Osteoblast (primary cell): ENCODE data around the gene SERINC5. TPM values are rescaled to one million over a fixed set of nuclear protein-coding genes. Genes with fewer than 3 reads are reported as not detected.

Experiments
- DNase-seq: peaks from one replicate; pipeline ENCODE4 v3.0.0; 2011; ENCODE audit warnings: low spot score, mixed read lengths; ENCODE audit not compliant: insufficient read length; ENCODE audit errors: missing footprints
- H2AFZ ChIP-seq: 2 replicates; pipeline ENCODE4 v1.6.0; 2011; ENCODE audit warnings: mild to moderate bottlenecking, low read length
- H3K27ac ChIP-seq: 2 replicates; pipeline ENCODE4 v1.5.1; 2011; ENCODE audit warnings: mild to moderate bottlenecking, low read depth, low read length, moderate library complexity
- H3K27me3 ChIP-seq: 2 replicates; pipeline ENCODE4 v1.6.0; 2012; ENCODE audit warnings: mild to moderate bottlenecking, control low read depth, inconsistent platforms, low read length, moderate library complexity; ENCODE audit not compliant: insufficient read depth
- H3K36me3 ChIP-seq: 2 replicates; pipeline ENCODE4 v1.5.1; 2011; ENCODE audit warnings: mild to moderate bottlenecking, low read length, control low read depth, moderate library complexity; ENCODE audit not compliant: insufficient read depth
- H3K4me1 ChIP-seq: 2 replicates; pipeline ENCODE4 v1.5.1; 2011; ENCODE audit warnings: mild to moderate bottlenecking, low read length, control low read depth, moderate library complexity; ENCODE audit not compliant: insufficient read depth
- H3K4me2 ChIP-seq: 2 replicates; pipeline ENCODE4 v1.6.0; 2011; ENCODE audit warnings: mild to moderate bottlenecking, low read length; ENCODE audit not compliant: insufficient read depth
- H3K4me3 ChIP-seq: fragments of 200-600 bp; sonication (generic); 3 replicates; pipeline ENCODE4 v1.5.1; 2012; ENCODE audit warnings: mild to moderate bottlenecking, low read length, inconsistent platforms; ENCODE audit not compliant: insufficient read depth
- H3K79me2 ChIP-seq: 2 replicates; pipeline ENCODE4 v1.6.0; 2012; ENCODE audit warnings: mild to moderate bottlenecking, low read length, control low read depth, inconsistent platforms; ENCODE audit not compliant: insufficient read depth
- H3K9me3 ChIP-seq: 2 replicates; pipeline ENCODE4 v1.5.1; 2011; ENCODE audit warnings: low read depth, low read length, control low read depth
- H4K20me1 ChIP-seq: 2 replicates; pipeline ENCODE4 v1.6.0; 2012; ENCODE audit warnings: mild to moderate bottlenecking, low read length, control low read depth; ENCODE audit not compliant: insufficient read depth
- total RNA-seq: library from RNA; depleted of rRNA; stranded (reverse); fragments of >200 nt; gene quantifications from 2 replicates; pipeline ENCODE4 v1.2.3, GENCODE V29; 2012
- TF ChIP-seq, protein P1 (sequence below): IDR thresholded peaks from 2 replicates; pipeline ENCODE4 v1.5.1; 2011; ENCODE audit warnings: mild to moderate bottlenecking, low read depth, low read length, moderate library complexity; ENCODE audit errors: extremely low read depth

Gene SERINC5
- total RNA-seq, 1 donor, result 96.3 TPM

DNA sequence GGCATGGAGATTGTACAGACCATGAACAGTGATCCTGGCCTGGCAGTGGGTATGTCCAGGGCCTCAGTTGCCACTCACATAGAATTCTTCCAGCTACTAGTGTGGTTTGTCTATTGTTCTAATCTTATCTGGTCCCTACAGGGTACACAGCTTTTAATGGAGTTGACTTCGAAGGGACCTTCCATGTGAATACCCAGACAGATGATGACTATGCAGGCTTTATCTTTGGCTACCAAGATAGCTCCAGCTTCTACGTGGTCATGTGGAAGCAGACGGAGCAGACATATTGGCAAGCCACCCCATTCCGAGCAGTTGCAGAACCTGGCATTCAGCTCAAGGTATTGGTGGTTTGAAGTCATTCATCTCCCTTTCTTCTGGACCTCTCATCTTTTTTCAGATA, 176.9 kb downstream of the SERINC5 start:
- H3K4me1 ChIP-seq, result peaks cover 13% of the 10 kb centered on the region
- no peaks in the 10 kb centered on the region for H4K20me1 ChIP-seq
- H3K4me3 ChIP-seq, result no peak overlapping the region
- no peak overlapping the region for H3K27ac ChIP-seq
- no peak for DNase-seq
- no peaks in the 10 kb centered on the region for H3K9me3 ChIP-seq
- H3K27me3 ChIP-seq, result no peaks in the 10 kb centered on the region
- TF ChIP-seq, protein P1, sequence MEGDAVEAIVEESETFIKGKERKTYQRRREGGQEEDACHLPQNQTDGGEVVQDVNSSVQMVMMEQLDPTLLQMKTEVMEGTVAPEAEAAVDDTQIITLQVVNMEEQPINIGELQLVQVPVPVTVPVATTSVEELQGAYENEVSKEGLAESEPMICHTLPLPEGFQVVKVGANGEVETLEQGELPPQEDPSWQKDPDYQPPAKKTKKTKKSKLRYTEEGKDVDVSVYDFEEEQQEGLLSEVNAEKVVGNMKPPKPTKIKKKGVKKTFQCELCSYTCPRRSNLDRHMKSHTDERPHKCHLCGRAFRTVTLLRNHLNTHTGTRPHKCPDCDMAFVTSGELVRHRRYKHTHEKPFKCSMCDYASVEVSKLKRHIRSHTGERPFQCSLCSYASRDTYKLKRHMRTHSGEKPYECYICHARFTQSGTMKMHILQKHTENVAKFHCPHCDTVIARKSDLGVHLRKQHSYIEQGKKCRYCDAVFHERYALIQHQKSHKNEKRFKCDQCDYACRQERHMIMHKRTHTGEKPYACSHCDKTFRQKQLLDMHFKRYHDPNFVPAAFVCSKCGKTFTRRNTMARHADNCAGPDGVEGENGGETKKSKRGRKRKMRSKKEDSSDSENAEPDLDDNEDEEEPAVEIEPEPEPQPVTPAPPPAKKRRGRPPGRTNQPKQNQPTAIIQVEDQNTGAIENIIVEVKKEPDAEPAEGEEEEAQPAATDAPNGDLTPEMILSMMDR, result no peak
- no peak overlapping the region for H3K4me2 ChIP-seq
- H3K79me2 ChIP-seq, result no peaks in the 10 kb centered on the region
- no peak overlapping the region for H2AFZ ChIP-seq
- H3K36me3 ChIP-seq, result no peaks in the 10 kb centered on the region

DNA sequence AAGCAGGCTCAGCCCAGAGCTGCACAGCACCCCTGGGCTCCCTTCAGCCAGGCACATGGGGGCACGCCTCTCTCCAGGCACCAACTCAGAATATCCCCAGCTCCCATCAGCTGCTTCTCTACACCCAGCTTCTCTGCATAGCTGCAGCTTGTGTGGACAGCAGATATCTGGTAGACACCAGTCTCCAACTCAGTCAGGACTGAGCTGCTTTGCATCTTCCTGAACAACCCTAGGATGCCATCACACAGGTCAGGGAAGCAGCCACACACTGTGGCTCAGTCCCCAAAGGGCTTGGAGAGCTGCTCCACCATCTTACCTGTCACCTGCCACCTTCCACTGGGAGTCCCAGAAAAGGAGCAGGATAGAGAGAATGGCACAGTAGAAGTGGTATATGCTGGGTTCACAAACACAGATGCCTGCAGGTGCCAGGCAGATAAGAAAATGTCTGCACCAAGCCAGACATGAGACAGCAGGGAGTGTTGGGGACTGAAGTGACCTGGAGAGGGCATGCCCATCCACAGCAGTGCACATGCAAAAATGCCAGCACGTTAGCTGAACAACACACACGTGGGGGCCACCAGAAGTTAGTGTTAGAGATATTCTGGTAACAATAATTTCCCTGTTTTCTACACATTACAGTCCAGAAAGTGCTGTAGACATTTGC, 178.7 kb downstream of the SERINC5 start:
- no peak overlapping the region for H3K4me3 ChIP-seq
- H2AFZ ChIP-seq, result no peak overlapping the region
- DNase-seq, result no peak
- H3K27ac ChIP-seq, result no peak overlapping the region
- H3K36me3 ChIP-seq, result no peaks in the 10 kb centered on the region
- TF ChIP-seq, protein P1, result no peak
- H3K27me3 ChIP-seq, result no peaks in the 10 kb centered on the region
- no peak overlapping the region for H3K4me2 ChIP-seq
- no peaks in the 10 kb centered on the region for H3K79me2 ChIP-seq
- H3K9me3 ChIP-seq, result no peaks in the 10 kb centered on the region
- no peaks in the 10 kb centered on the region for H4K20me1 ChIP-seq
- peaks cover 11% of the 10 kb centered on the region for H3K4me1 ChIP-seq

DNA sequence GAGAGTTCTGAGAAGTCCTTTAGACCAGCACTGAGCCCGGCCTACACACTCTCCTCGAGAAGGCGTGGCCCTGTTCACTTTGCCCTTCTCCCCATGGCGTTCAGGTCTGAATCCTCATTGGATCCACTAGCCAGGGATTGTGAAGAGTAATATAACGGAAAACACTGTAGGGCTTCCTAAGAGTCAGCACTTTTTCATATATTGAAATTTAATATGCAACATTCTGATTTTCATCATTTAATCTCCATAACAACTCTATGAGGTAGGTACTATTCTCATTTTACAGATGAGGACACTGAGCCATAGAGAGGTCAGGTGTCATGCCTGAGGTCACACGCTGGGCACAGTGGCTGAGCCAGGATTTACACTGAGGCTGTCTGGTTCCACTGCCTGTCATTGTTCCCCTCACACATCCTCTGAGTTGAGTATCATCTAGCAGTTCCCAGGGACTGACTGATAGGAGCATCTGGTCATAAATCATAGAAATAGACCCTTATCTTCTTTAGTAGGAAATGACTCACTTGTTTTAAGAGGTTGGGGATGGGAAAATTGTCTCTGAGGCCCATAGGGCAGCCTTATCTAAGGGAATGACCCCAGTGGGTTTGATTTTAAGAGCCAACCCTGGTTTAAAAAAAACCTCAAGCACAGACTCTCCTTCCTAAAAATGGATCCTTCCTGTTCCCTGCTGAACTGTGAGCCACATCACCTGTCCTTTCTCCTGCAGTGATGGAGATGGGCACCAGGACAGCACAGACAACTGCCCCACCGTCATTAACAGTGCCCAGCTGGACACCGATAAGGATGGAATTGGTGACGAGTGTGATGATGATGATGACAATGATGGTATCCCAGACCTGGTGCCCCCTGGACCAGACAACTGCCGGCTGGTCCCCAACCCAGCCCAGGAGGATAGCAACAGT, 179.5 kb downstream of the SERINC5 start:
- H3K4me2 ChIP-seq, result no peak overlapping the region
- no peaks in the 10 kb centered on the region for H3K79me2 ChIP-seq
- H3K27ac ChIP-seq, result no peak overlapping the region
- DNase-seq, result no peak
- no peaks in the 10 kb centered on the region for H4K20me1 ChIP-seq
- H3K36me3 ChIP-seq, result no peaks in the 10 kb centered on the region
- TF ChIP-seq, protein P1, result no peak
- peaks cover 11% of the 10 kb centered on the region for H3K4me1 ChIP-seq
- H2AFZ ChIP-seq, result no peak overlapping the region
- H3K9me3 ChIP-seq, result no peaks in the 10 kb centered on the region
- no peaks in the 10 kb centered on the region for H3K27me3 ChIP-seq
- H3K4me3 ChIP-seq, result no peak overlapping the region
